T-helper 1 cell treated with Interleukin-12 subunit alpha and Interleukin-12 subunit beta and Interleukin-4 antibody, amounts not matched to agents 30 μg/mL and 1 μg/mL, for 36 hours (primary cell): Measurements from ENCODE around the gene SMTNL1.

Experiments
- H3K27ac Mint-ChIP-seq: one replicate; pipeline ENCODE4 v1.8.0; 2021; ENCODE audit warnings: mild to moderate bottlenecking, mixed read lengths
- H3K27me3 Mint-ChIP-seq: one replicate; pipeline ENCODE4 v1.8.0; 2021; ENCODE audit warnings: low read depth, mixed read lengths
- H3K36me3 Mint-ChIP-seq: one replicate; pipeline ENCODE4 v1.8.0; 2021; ENCODE audit warnings: low read depth, mixed read lengths
- H3K4me1 Mint-ChIP-seq: one replicate; pipeline ENCODE4 v1.8.0; 2021; ENCODE audit warnings: low read depth, mixed read lengths
- H3K4me3 Mint-ChIP-seq: one replicate; pipeline ENCODE4 v1.8.0; 2021; ENCODE audit warnings: mild to moderate bottlenecking, moderate library complexity, mixed read lengths
- H3K9me3 Mint-ChIP-seq: one replicate; pipeline ENCODE4 v1.8.0; 2021; ENCODE audit warnings: mixed read lengths

The SMTNL1 gene

DNA sequence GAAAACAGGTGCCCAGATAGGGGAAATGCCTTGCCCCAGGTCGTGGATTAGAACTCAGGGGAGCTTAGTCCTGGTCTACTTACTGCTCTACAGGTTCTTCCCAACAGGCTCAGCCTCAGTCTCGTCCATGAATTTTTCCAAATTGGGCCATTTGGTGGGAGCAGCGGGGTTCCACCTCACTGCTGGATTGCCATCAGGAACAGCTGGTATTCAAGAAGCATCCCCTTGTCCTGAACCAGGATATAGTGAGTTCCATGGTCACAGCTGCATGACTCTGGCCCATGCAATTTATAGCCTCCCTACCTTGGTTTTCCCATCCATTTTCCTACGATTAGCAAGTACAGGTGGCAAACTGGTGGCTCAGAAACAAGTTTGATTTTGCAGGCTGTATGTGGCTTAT, 36.7 kb downstream of the SMTNL1 start:
- H3K27ac Mint-ChIP-seq = no peak overlapping the region
- peaks cover 17% of the 10 kb centered on the region for H3K27me3 Mint-ChIP-seq
- no peak overlapping the region for H3K4me3 Mint-ChIP-seq
- no peaks in the 10 kb centered on the region for H3K9me3 Mint-ChIP-seq
- no peaks in the 10 kb centered on the region for H3K4me1 Mint-ChIP-seq
- H3K36me3 Mint-ChIP-seq = no peaks in the 10 kb centered on the region

DNA sequence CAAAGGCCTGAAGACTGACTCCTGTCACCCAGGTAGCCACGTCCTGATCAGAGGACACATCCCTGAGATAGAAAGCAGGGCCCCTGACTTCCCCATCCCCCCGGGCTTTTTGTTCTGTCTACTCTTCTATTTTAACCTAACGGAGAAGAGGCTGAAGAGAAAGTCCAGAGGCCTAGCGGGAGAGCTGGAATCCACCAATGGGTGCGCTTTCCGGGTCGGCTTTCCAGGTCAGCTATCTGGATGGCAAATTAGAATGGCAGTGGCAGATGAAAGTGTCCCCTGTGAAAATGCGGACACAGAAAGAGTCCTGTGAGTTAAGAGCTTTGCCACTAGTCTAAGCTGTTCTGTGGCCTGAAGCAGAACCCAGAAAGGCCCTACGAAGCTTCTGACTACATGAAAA, 46.9 kb downstream of the SMTNL1 start:
- Mint-ChIP-seq H3K4me1 (peaks cover 11% of the 10 kb centered on the region), H3K9me3 (no peaks in the 10 kb centered on the region), H3K27ac (no peak overlapping the region), H3K4me3 (no peak overlapping the region), H3K27me3 (no peaks in the 10 kb centered on the region), H3K36me3 (no peaks in the 10 kb centered on the region)

DNA sequence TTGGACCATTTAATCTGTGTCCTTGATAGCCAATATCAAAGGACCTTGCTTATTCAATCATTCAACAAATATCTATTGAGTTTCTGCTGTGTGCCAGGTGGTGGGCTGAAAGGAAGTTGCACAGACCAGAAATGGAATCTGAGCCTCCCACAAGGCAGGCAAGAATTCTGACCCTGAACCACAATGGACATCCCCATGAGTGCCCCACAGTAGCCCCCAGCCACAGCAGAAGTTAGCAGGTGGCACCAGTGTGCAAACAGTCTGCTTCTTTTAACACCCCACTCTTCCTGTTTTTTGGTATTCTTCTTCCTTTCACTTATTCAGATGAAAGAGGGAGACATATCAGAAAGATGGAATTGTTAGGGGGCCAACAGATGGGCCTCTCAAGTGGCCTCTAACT, 47.9 kb downstream of the SMTNL1 start:
- Mint-ChIP-seq H3K9me3 (no peaks in the 10 kb centered on the region), H3K4me1 (peaks cover 11% of the 10 kb centered on the region), H3K4me3 (no peak overlapping the region), H3K36me3 (no peaks in the 10 kb centered on the region), H3K27ac (no peak overlapping the region), H3K27me3 (no peaks in the 10 kb centered on the region)

DNA sequence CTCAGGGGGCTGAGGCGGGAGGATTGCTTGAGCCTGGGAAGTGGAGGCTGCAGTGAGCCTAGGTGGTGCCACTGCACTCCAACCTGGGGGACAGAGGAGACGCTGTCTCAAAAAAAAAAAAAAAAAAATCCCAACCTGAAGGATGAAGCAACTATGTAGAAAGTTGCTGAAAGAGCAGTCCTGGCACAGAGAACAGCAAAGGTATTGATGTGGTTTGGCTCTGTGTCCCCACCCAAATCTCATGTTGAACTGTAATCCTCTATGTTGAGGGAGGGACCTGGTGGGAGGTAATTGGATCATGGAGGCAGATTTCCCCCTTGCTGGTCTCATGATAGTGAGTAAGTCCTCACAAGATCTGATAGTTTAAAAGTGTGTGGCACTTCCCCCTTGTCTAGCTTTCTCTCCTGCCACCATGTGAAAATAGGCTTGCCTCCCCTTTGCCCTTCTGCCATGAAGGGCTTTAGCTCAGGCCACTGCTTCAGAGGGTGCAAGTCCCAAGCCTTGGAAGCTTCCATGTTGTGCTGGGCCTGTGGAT, 49.4 kb downstream of the SMTNL1 start:
- H3K36me3 Mint-ChIP-seq = no peaks in the 10 kb centered on the region
- no peak overlapping the region for H3K27ac Mint-ChIP-seq
- H3K9me3 Mint-ChIP-seq = no peaks in the 10 kb centered on the region
- peaks cover 11% of the 10 kb centered on the region for H3K4me1 Mint-ChIP-seq
- H3K27me3 Mint-ChIP-seq = no peaks in the 10 kb centered on the region
- no peak overlapping the region for H3K4me3 Mint-ChIP-seq

DNA sequence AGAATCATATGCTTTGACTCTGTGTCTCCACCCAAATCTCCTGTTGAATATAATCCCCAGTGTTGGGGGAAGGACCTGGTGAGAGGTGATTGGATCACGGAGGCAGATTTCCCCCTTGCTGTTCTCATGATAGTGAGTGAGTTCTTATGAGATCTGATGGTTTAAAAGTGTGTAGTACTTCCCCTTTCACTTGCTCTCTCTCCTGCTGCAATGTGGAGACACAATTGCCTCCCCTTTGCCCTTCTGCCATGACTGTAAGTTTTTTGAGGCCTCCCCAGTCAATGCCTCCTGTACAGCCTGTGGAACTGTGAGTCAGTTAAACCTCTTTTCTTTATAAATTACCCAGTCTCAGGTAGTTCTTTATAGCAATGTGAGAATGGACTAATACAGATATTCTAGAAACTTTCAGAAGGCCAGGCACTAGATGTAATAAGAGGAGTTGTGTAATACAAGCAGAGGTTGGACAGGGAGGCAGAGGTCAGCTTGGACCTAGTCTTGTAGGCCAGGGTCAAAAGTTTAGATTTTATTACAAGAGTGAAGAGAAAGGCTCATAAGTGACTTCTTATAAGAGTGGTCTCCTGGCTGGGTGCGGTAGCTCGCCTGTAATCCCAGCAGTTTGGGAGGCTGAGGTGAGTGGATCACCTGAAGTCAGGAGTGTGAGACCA, 50.8 kb downstream of the SMTNL1 start:
- no peaks in the 10 kb centered on the region for H3K36me3 Mint-ChIP-seq
- H3K9me3 Mint-ChIP-seq = no peaks in the 10 kb centered on the region
- peaks cover 11% of the 10 kb centered on the region for H3K4me1 Mint-ChIP-seq
- no peak overlapping the region for H3K27ac Mint-ChIP-seq
- no peak overlapping the region for H3K4me3 Mint-ChIP-seq
- H3K27me3 Mint-ChIP-seq = peaks cover 5% of the 10 kb centered on the region

DNA sequence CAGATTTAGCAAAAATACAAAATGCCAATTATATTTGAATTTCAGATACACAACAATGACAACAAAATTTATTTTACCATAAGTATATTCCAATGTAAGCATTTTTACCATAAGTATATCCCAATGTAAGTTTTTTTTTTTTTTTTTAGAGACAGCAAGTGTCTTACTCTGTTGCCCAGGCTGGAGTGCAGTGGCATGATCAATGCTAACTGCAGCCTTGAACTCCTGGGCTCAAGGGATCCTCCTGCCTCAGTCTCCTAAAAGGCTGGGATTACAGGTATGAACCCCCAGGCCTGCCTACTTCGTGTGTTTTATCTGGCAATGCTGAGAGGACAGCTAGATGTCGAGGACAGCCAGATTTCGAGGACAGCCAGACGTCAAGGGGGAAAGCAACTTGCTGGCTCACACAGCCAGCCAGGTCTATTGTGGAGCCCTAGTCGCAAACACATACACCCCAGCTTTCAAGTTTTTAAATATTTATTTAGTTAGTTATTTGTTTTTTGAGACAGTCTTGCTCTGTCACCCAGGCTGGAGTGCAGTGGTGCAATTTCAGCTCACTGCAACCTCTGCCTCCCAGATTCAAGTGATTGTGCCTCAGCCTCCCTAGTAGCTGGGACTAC, 59.0 kb downstream of the SMTNL1 start:
- Mint-ChIP-seq H3K4me3 (no peak overlapping the region), H3K27me3 (peaks cover 50% of the 10 kb centered on the region), H3K27ac (no peak overlapping the region)

DNA sequence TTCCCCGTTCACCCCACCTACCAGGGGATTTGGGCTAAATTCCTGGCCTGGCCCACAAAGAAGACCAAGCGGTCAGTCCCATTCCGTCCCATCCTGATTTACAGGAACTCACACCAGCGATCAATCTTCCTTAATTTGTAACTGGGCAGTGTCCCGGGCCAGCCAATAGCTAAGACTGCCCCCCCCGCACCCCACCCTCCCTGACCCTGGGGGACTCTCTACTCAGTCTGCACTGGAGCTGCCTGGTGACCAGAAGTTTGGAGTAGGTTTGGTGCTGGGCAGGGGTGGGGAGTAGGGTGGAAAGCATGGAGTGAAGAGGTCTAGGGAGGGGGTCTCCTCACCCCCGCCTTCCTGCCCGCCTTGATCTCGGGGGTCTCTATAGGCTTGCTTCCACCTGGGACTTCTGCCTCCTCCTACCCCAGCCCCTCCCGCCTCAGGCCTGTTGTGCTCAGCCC, 60.1 kb downstream of the SMTNL1 start, which contains the start of gene SERPING1:
SERPING1 (plus strand) TSS at position 225 of the 455 bp plus-strand sequence. CDS start 586 bp downstream, outside the sequence.
- Mint-ChIP-seq H3K4me1 (peaks cover 5% of the 10 kb centered on the region), H3K4me3 (no peak within 1 kb of the TSS), H3K36me3 (no peaks in the 10 kb centered on the region), H3K9me3 (no peaks in the 10 kb centered on the region), H3K27ac (no peak within 1 kb of the TSS), H3K27me3 (peaks cover 49% of the 10 kb centered on the region)

More for the DNA sequence above, 59.0 kb downstream of the SMTNL1 start:
- Mint-ChIP-seq H3K36me3 (no peaks in the 10 kb centered on the region), H3K4me1 (peaks cover 5% of the 10 kb centered on the region), H3K9me3 (no peaks in the 10 kb centered on the region)

DNA sequence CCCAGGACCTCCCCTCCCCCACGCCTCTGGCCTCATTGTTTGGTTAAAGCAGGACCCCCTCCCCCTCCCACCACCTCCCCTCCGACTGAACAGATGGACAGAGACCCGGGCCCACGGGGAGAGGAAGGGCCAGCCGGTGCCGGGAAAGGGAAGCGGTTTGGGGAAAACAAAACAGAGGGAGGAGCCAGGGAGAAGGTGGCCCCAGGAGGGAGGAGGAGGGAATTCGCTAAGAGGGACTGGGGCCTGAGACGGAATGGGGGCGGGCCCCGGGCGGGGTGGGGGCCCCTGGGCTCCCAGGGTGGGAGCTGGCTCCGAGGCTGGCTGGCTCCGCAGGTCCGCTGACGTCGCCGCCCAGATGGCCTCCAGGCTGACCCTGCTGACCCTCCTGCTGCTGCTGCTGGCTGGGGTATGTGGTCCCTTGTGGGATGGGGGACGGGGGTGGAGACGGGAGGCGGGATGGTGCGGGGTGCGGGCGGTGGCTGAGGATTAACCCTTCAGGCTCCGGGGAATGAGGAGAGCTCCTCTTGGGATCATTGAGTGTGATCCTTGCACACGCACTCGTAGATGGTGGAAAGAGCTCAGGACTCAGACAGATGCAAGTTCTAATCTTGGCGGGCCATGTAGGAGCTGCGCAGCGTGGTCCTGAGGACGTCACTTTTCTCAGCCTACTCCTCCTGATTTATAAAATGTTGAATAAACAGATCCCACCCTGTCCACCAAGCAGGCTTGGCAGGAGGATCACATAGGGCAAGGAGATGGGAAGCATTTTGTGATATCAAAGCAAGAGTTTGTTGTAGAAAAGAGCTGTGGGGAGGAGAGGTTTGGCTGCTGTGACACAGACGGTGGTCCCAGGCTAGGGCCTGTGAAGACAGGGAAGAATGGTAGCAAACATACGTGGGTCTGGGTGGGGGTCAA, 60.8 kb downstream of the SMTNL1 start:
- no peak overlapping the region for H3K27ac Mint-ChIP-seq
- H3K4me3 Mint-ChIP-seq = no peak overlapping the region
- peaks cover 45% of the 10 kb centered on the region for H3K27me3 Mint-ChIP-seq
- no peaks in the 10 kb centered on the region for H3K9me3 Mint-ChIP-seq
- no peaks in the 10 kb centered on the region for H3K36me3 Mint-ChIP-seq
- peaks cover 5% of the 10 kb centered on the region for H3K4me1 Mint-ChIP-seq

DNA sequence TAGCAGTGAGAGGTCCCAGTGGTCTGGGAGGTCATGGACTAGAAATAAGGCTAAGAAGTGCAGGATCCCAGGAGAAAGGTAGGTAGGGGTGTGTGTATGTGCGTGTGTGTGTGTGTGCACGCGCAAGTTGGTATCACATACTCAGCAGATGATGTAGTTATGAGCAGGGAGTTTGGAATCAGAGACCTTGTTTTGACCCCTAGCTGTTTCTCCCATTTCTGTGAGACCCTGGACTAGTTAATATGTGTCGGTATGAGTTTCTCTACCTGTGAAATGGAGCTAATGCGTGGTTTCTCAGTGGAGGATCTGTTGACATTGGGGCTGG, 61.4 kb downstream of the SMTNL1 start:
- Mint-ChIP-seq H3K27me3 (peaks cover 45% of the 10 kb centered on the region), H3K4me3 (no peak overlapping the region), H3K27ac (no peak overlapping the region), H3K9me3 (no peaks in the 10 kb centered on the region), H3K4me1 (peaks cover 5% of the 10 kb centered on the region), H3K36me3 (no peaks in the 10 kb centered on the region)

DNA sequence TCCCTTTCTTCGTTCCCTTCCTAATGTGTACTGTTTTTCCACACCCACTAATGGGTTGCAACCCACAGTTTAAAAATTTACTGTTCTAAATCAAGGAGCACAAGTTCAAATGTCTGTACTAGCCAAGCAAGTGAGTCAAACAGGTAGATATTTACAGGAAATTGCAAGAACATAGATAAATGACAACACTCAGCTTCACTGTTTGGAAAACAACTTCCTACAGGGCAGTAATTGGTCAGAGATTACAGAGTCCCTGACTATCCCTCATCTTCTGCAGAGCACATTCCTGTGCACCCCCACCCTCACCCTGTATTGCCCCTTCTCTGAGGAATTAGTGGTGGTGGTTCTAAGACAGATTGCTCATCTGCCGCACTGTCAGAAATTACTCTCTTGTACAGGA, 62.0 kb downstream of the SMTNL1 start:
- no peak overlapping the region for H3K27ac Mint-ChIP-seq
- H3K4me1 Mint-ChIP-seq = peaks cover 5% of the 10 kb centered on the region
- no peaks in the 10 kb centered on the region for H3K9me3 Mint-ChIP-seq
- no peak overlapping the region for H3K4me3 Mint-ChIP-seq
- H3K36me3 Mint-ChIP-seq = no peaks in the 10 kb centered on the region
- H3K27me3 Mint-ChIP-seq = peaks cover 40% of the 10 kb centered on the region
